ENCODE measurements around the gene MEI1.
"Not testable (repeated sequence)": the region's sequence is repeated elsewhere in the genome, so short reads cannot be mapped to it uniquely, and the experiment has no call there.

The MEI1 gene

GRCh38 chr22:41683052-41683451 lies 16.3 kb upstream of the MEI1 start:
- Histone ChIP-seq H3K27ac (peak overlapping the region; percentile 74 to 81), H3K4me3 (peak overlapping the region; percentile 76)
- no peak for DNase-seq (ENCODE audit: low spot score)
- no peak for TF ChIP-seq CTCF (IDR thresholded peaks at IDR 0.05)

- no peak overlapping the region for H3K27ac ChIP-seq
- TF ChIP-seq CTCF (IDR thresholded peaks at IDR 0.05): no peak
- DNase-seq (ENCODE audit: low spot score): no peak
- no peak overlapping the region for H3K4me3 ChIP-seq
Observed at GRCh38 chr22:41683616-41684015, 15.7 kb upstream of the MEI1 start.

- H3K27ac ChIP-seq: no peak overlapping the region
- TF ChIP-seq CTCF (IDR thresholded peaks at IDR 0.05): no peak
- DNase-seq (ENCODE audit: low spot score): no peak
- H3K4me3 ChIP-seq: no peak overlapping the region
Observed at GRCh38 chr22:41684194-41684593, 15.1 kb upstream of the MEI1 start.

GRCh38 chr22:41686890-41687289 lies 12.4 kb upstream of the MEI1 start:
- not testable (repeated sequence) for DNase-seq (ENCODE audit: low spot score); H3K27ac ChIP-seq; H3K4me3 ChIP-seq

- TF ChIP-seq CTCF (IDR thresholded peaks at IDR 0.05): no peak
- peak overlapping the region; percentile 95 to 97 for H3K27ac ChIP-seq
- H3K4me3 ChIP-seq: peak overlapping the region; percentile 86
- DNase-seq (ENCODE audit: low spot score): no peak
Observed at GRCh38 chr22:41687901-41688364, 11.4 kb upstream of the MEI1 start.

GRCh38 chr22:41688365-41689211 lies 10.7 kb upstream of the MEI1 start, which contains the start of gene SNU13:
TSS of gene SNU13 (minus strand) at chr22:41688867. CDS start at chr22:41688796, 71 bp downstream.
- peak within 1 kb of the TSS; percentile 86 for H3K4me3 ChIP-seq
- no peak for TF ChIP-seq CTCF (IDR thresholded peaks at IDR 0.05)
- DNase-seq (ENCODE audit: low spot score): peak; percentile 95
- H3K27ac ChIP-seq: peak within 1 kb of the TSS; percentile 95 to 97

- no peak overlapping the region for H3K4me3 ChIP-seq
- no peak for TF ChIP-seq CTCF (IDR thresholded peaks at IDR 0.05)
- no peak overlapping the region for H3K27ac ChIP-seq
- DNase-seq (ENCODE audit: low spot score): no peak
Observed at GRCh38 chr22:41690476-41690875, 8.8 kb upstream of the MEI1 start.
